ENCODE data around the gene MPP3.
"Not testable (repeated sequence)": the region's sequence is repeated elsewhere in the genome, so short reads cannot be mapped to it uniquely, and the experiment has no call there.

MPP3 gene

GRCh38 chr17:43832976-43833829 is at the start of gene MPP3:
Gene MPP3 (minus strand): TSS chr17:43833146. CDS start chr17:43831906, 1,240 bp downstream.
- DNase-seq = no peak

GRCh38 chr17:43881758-43882505 is 49.0 kb upstream of the MPP3 start:
- no peak for DNase-seq

GRCh38 chr17:43881181-43881580 is 48.2 kb upstream of the MPP3 start:
- DNase-seq = no peak

GRCh38 chr17:43880420-43880991 is 47.6 kb upstream of the MPP3 start:
- DNase-seq = peak; percentile 52

GRCh38 chr17:43879723-43880419 is 46.9 kb upstream of the MPP3 start:
- no peak for DNase-seq

- peak; percentile 58 for DNase-seq
These were observed 45.6 kb upstream of the MPP3 start for GRCh38 chr17:43878260-43879175.

GRCh38 chr17:43877451-43878155 is 44.7 kb upstream of the MPP3 start:
- no peak for DNase-seq

- no peak for DNase-seq
These were observed 44.1 kb upstream of the MPP3 start for GRCh38 chr17:43877031-43877430.

- DNase-seq = peak; percentile 10
These were observed 42.7 kb upstream of the MPP3 start for GRCh38 chr17:43875476-43876147.

- DNase-seq = no peak
These were observed 41.3 kb upstream of the MPP3 start for GRCh38 chr17:43874293-43874692.

- no peak for DNase-seq
These were observed 40.9 kb upstream of the MPP3 start for GRCh38 chr17:43873815-43874214.

- no peak for DNase-seq
These were observed 40.1 kb upstream of the MPP3 start for GRCh38 chr17:43873091-43873490.

- no peak for DNase-seq
These were observed 39.2 kb upstream of the MPP3 start for GRCh38 chr17:43871946-43872690.

GRCh38 chr17:43869031-43869430 is 36.1 kb upstream of the MPP3 start:
- not testable (repeated sequence) for DNase-seq

- DNase-seq = no peak
These were observed 35.5 kb upstream of the MPP3 start for GRCh38 chr17:43868226-43868994.

- no peak for DNase-seq
These were observed 31.4 kb upstream of the MPP3 start for GRCh38 chr17:43864161-43864984.

GRCh38 chr17:43861960-43862359 is 29.0 kb upstream of the MPP3 start:
- no peak for DNase-seq

- DNase-seq = no peak
These were observed 28.1 kb upstream of the MPP3 start for GRCh38 chr17:43860927-43861622.

Data from activated CD4-positive, alpha-beta T cell treated with anti-CD3 and anti-CD28 coated beads, Interleukin-2, amount 50 U/mL, for 16 hours (primary cell).